ENCODE data around the gene ERCC6L2. TPM values are rescaled to one million over a fixed set of nuclear protein-coding genes. Genes with fewer than 3 reads are reported as not detected.

ERCC6L2 gene
- total RNA-seq, 4 donors from 2014 or later, result 25.8 to 51.4 (median 36.4) TPM

DNA sequence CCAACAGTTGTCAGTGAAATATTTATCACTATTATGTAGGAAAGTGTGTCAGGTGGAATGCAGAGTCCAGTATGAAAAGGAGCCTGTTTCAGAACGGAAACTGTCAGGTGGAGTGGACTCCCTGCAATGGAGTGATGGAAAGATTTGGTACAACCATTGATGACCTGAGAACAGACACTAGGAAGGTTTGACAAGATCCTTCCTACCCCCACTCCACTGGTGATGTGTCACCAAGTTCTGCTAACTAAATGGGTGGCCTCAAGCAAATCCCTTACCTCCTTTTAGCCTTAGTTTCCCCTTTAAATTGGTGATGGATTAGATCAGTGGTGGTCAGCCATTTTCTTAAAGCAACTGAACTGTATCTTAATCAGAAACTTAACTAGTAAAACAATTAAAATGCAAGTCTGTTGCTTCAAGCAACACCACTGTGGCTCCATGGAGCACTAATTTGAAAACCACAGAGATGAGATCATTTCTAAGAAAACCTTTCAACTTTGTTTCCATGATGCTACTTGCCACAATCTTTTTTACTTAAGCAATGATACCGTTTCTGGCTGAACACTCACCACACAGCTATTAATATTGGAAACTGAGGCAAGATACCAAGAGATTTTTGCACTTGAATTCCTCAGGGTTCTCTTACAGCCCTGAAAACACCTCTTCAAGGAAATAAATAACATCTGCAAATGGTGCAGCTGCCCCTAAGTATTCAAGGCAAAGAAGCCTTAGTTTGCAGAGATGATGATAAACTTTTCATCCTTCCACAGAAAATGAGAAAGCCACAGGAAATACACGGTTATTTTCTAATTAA, 140.6 kb downstream of the ERCC6L2 start:
- whole genome bisulfite sequencing, 2 donors, result 75 to 79% methylated on average over 3 of the region's 3 CpGs
- intact Hi-C loops (cut with DNase I; ENCODE audit: low total_unique reads), result no loop called here
- no peak overlapping the region for H3K4me3 ChIP-seq (ENCODE audit: low read depth, poor library complexity, severe bottlenecking)
- TF ChIP-seq POLR2A (IDR thresholded peaks at IDR 0.05) (no peak), CTCF (IDR thresholded peaks at IDR 0.05) (no peak)
- DNase-seq (ENCODE audit: low spot score in 2 of 2), result no peak
